Stomach (tissue), 9 donors: ENCODE measurements around the gene METTL16. TPM values are rescaled to one million over a fixed set of nuclear protein-coding genes. Genes with fewer than 3 reads are reported as not detected.

ENCODE experiments used
- DNase-seq, 2 donors: peaks; one replicate each; pipeline versions ENCODE4 v3.0.0 to v3.0.0-alpha.2; 2013 to 2019
- H3K27ac ChIP-seq, 5 donors: fragments of 200-600 bp in 4 of 5; sonication (generic) in 4 of 5; one replicate each; pipeline ENCODE4 v1.5.1; 2013 to 2019; ENCODE audit warnings: mild to moderate bottlenecking in 1 of 5, moderate library complexity in 1 of 5
- H3K27me3 ChIP-seq, 3 donors: fragments of 200-600 bp; sonication (generic); one replicate each; pipeline ENCODE4 v1.5.1; 2017 to 2019; ENCODE audit warnings: mixed run types in 1 of 3
- H3K36me3 ChIP-seq, 4 donors: fragments of 200-600 bp; sonication (generic); 1 replicate in 3 of 4; 2 replicates in 1 of 4; pipeline ENCODE4 v1.5.1; 2016 to 2019
- H3K4me1 ChIP-seq, 4 donors: fragments of 200-600 bp; sonication (generic); one replicate each; pipeline ENCODE4 v1.5.1; 2016 to 2019
- H3K4me3 ChIP-seq, 4 donors: fragments of 200-600 bp; sonication (generic) in 3 of 4; one replicate each; pipeline ENCODE4 v1.5.1; 2016 to 2019; ENCODE audit warnings: mild to moderate bottlenecking in 1 of 4
- H3K9me3 ChIP-seq, 4 donors: fragments of 200-600 bp; sonication (generic); one replicate each; pipeline ENCODE4 v1.5.1; 2016 to 2019
- CTCF ChIP-seq, 7 experiments: fragments of 450-650 bp in 4 of 7; fragments of 200-600 bp in 3 of 7; sonication (generic) in 3 of 7; IDR thresholded peaks; one replicate each; pipeline ENCODE4 v1.5.1; 2016 to 2019; ENCODE audit warnings: antibody characterized with exemption in 7 of 7, control low read depth in 2 of 7, mild to moderate bottlenecking in 1 of 7
- EP300 ChIP-seq: sonication (generic); formaldehyde crosslinking; IDR thresholded peaks from one replicate; pipeline ENCODE4 v1.6.1; 2017; ENCODE audit warnings: antibody characterized with exemption
- POLR2A ChIP-seq, 4 donors: fragments of 450-650 bp; IDR thresholded peaks; one replicate each; pipeline ENCODE4 v1.6.1; 2016; ENCODE audit warnings: antibody characterized with exemption in 4 of 4, control low read depth in 2 of 4, mild to moderate bottlenecking in 1 of 4, moderate library complexity in 1 of 4
- POLR2AphosphoS5 ChIP-seq, 3 donors: sonication (generic); formaldehyde crosslinking; IDR thresholded peaks; one replicate each; pipeline ENCODE4 v1.6.1; 2016; ENCODE audit warnings: antibody characterized with exemption in 3 of 3
- WGBS, 5 donors: extraction: QIAGEN DNeasy Blood & Tissue Kit in 3 of 5; methylation state at CpG; one replicate each; pipeline versions ENCODE4 v1.1.5 to v1.1.7; 2013 to 2018; 5-methylcytosine and 5-hydroxymethylcytosine counted together
- intact Hi-C: fragments of 100-400 bp; cut with DNase I; formaldehyde crosslinking; loops from one replicate; pipeline ENCODE4 v1.15.1; 2023; ENCODE audit warnings: low total_unique reads
- polyA plus RNA-seq, 3 donors: library from polyadenylated mRNA; stranded (reverse); fragments of 200-250 nt; gene quantifications; one replicate each; pipeline ENCODE4 v1.2.3, GENCODE V29; 2013
- total RNA-seq, 5 donors: library from RNA; depleted of rRNA; stranded (reverse); fragments of >200 nt; gene quantifications; one replicate each; pipeline versions ENCODE4 v1.1.0 to v1.2.3, GENCODE V29; 2014 to 2016
- donor health status: healthy with polysubstance abuse.
- donor health status: Bipolar disorder and iron deficiency.
- donor health status: healthy.

METTL16 gene
- total and polyA plus RNA-seq, 8 donors, result 11.3 to 108 (median 16.6) TPM

- WGBS, 5 donors, result 90 to 93% (median 92%) methylated on average over 8 of the region's 8 CpGs
- Histone ChIP-seq H3K27ac (no peak overlapping the region), H3K4me1 (peaks cover 0 to 14% (median 3%) of the 10 kb centered on the region in 4 donors), H3K36me3 (peaks cover 16 to 94% (median 81%) of the 10 kb centered on the region in 4 donors), H3K27me3 (no peaks in the 10 kb centered on the region), H3K9me3 (no peaks in the 10 kb centered on the region), H3K4me3 (no peak overlapping the region)
- intact Hi-C loops, result no loop called here
- TF ChIP-seq POLR2AphosphoS5 (IDR thresholded peaks at IDR 0.05) (no peak), POLR2A (IDR thresholded peaks at IDR 0.05) (no peak), EP300 (no peak), CTCF (IDR thresholded peaks at IDR 0.05) (no peak)
- DNase-seq, result no peak
Observed at GRCh38 chr17:2462481-2462880, 49.2 kb downstream of the METTL16 start.

GRCh38 chr17:2459917-2460271 is 51.8 kb downstream of the METTL16 start:
- intact Hi-C loops, result no loop called here
- H3K36me3 ChIP-seq, result peaks cover 15 to 87% (median 74%) of the 10 kb centered on the region in 4 donors
- WGBS, 5 donors, result 68 to 87% (median 81%) methylated on average over 3 of the region's 3 CpGs
- H3K9me3 ChIP-seq, result no peaks in the 10 kb centered on the region
- peak overlapping the region in 4 of 5 donors; percentile 39 to 80 (median 75) for H3K27ac ChIP-seq
- H3K4me3 ChIP-seq, result no peak overlapping the region
- H3K4me1 ChIP-seq, result peaks cover 0 to 14% (median 3%) of the 10 kb centered on the region in 4 donors
- H3K27me3 ChIP-seq, result no peaks in the 10 kb centered on the region
- no peak for DNase-seq
- no peak for TF ChIP-seq POLR2AphosphoS5 (IDR thresholded peaks at IDR 0.05)
- no peak for TF ChIP-seq CTCF (IDR thresholded peaks at IDR 0.05)
- TF ChIP-seq EP300, result no peak
- no peak for TF ChIP-seq POLR2A (IDR thresholded peaks at IDR 0.05)

GRCh38 chr17:2457913-2458312 is 53.8 kb downstream of the METTL16 start:
- intact Hi-C loops, result no loop called here
- no peak for TF ChIP-seq POLR2A (IDR thresholded peaks at IDR 0.05)
- TF ChIP-seq CTCF (IDR thresholded peaks at IDR 0.05), result no peak
- no peak for TF ChIP-seq EP300
- TF ChIP-seq POLR2AphosphoS5 (IDR thresholded peaks at IDR 0.05), result no peak
- no peaks in the 10 kb centered on the region for H3K27me3 ChIP-seq
- 95 to 99% (median 96%) methylated on average over 4 of the region's 4 CpGs for WGBS, 5 donors
- H3K4me3 ChIP-seq, result no peak overlapping the region
- no peaks in the 10 kb centered on the region for H3K9me3 ChIP-seq
- peaks cover 0 to 14% (median 3%) of the 10 kb centered on the region in 4 donors for H3K4me1 ChIP-seq
- DNase-seq, result no peak
- H3K27ac ChIP-seq, result peak overlapping the region in 3 of 5 donors; percentile 73 to 80 (median 77)
- H3K36me3 ChIP-seq, result peaks cover 10 to 78% (median 68%) of the 10 kb centered on the region in 4 donors

GRCh38 chr17:2456475-2456874 is 55.2 kb downstream of the METTL16 start:
- Histone ChIP-seq H3K27ac (no peak overlapping the region), H3K4me1 (peaks cover 0 to 14% (median 3%) of the 10 kb centered on the region in 4 donors), H3K27me3 (no peaks in the 10 kb centered on the region), H3K4me3 (no peak overlapping the region), H3K36me3 (peaks cover 10 to 69% (median 56%) of the 10 kb centered on the region in 4 donors), H3K9me3 (no peaks in the 10 kb centered on the region)
- WGBS, 5 donors, result 87 to 93% (median 88%) methylated on average over 3 of the region's 3 CpGs
- TF ChIP-seq POLR2A (IDR thresholded peaks at IDR 0.05), result no peak
- TF ChIP-seq POLR2AphosphoS5 (IDR thresholded peaks at IDR 0.05), result no peak
- TF ChIP-seq EP300, result no peak
- no peak for TF ChIP-seq CTCF (IDR thresholded peaks at IDR 0.05)
- DNase-seq, result no peak
- intact Hi-C loops, result no loop called here
